Measurements from ENCODE around the gene GASK1A. TPM values are rescaled to one million over a fixed set of nuclear protein-coding genes. Genes with fewer than 3 reads are reported as not detected.

Gene GASK1A
- total RNA-seq, 1 experiment from 2014 or later: 1.9 TPM

DNA sequence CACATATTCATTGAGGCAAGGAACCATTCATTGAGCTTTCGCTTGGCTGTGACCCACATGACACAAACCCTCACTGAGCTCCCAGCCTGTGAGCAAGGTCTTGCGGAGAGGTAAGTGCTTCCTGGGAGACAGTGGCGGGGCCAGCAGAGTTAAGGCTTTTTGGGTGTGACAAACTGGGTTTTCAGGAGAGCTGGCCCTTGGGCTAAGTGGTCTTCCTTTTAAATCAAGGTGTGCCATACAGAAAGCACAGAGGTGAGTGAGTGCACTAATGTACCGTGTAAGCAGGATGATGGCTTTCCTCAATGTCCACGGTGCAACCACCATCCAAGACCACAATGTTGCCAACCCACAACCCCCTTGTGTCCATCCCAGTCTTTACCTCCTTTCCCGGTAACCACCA is 98.2 kb downstream of the GASK1A start:
- H3K36me3 ChIP-seq (ENCODE audit: low read depth, low read length): peaks cover 22% of the 10 kb centered on the region
- H3K9me3 ChIP-seq (ENCODE audit: low read length): no peaks in the 10 kb centered on the region
- H3K79me2 ChIP-seq (ENCODE audit: low read length): no peaks in the 10 kb centered on the region
- H3K4me2 ChIP-seq (ENCODE audit: low read length): no peak overlapping the region
- no peaks in the 10 kb centered on the region for H3K27me3 ChIP-seq (ENCODE audit: low read length)
- no peak overlapping the region for H2AFZ ChIP-seq (ENCODE audit: low read length)
- ChIA-PET CTCF (no interaction called here), POLR2A (ENCODE audit: unreplicated experiment) (no interaction called here)
- H3K27ac ChIP-seq (ENCODE audit: low read length): no peak overlapping the region
- H3K4me1 ChIP-seq (ENCODE audit: insufficient read depth, low read length): no peaks in the 10 kb centered on the region
- no peak overlapping the region for H3K4me3 ChIP-seq (ENCODE audit: low read length)
- DNase-seq: no peak
- no peaks in the 10 kb centered on the region for H3F3A ChIP-seq (ENCODE audit: low read length, unreplicated experiment)
- H3K9ac ChIP-seq (ENCODE audit: low read length): no peak overlapping the region
- no peaks in the 10 kb centered on the region for H4K20me1 ChIP-seq (ENCODE audit: low read length)
- no peak for ATAC-seq
- H3K9me2 ChIP-seq (replicated peaks; ENCODE audit: low read length): no peaks in the 10 kb centered on the region
- TF ChIP-seq EZH2 (IDR thresholded peaks at IDR 0.05; ENCODE audit: low read length, unreplicated experiment) (no peak), EZH2phosphoT487 (IDR thresholded peaks at IDR 0.05; ENCODE audit: borderline replicate concordance, low read length) (no peak)
- TF ChIP-seq, protein P1, sequence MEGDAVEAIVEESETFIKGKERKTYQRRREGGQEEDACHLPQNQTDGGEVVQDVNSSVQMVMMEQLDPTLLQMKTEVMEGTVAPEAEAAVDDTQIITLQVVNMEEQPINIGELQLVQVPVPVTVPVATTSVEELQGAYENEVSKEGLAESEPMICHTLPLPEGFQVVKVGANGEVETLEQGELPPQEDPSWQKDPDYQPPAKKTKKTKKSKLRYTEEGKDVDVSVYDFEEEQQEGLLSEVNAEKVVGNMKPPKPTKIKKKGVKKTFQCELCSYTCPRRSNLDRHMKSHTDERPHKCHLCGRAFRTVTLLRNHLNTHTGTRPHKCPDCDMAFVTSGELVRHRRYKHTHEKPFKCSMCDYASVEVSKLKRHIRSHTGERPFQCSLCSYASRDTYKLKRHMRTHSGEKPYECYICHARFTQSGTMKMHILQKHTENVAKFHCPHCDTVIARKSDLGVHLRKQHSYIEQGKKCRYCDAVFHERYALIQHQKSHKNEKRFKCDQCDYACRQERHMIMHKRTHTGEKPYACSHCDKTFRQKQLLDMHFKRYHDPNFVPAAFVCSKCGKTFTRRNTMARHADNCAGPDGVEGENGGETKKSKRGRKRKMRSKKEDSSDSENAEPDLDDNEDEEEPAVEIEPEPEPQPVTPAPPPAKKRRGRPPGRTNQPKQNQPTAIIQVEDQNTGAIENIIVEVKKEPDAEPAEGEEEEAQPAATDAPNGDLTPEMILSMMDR (conservative IDR thresholded peaks at IDR 0.05; ENCODE audit: low read depth, low read length): no peak
- BruUV-seq (replicated peaks): no TSS peak
- intact Hi-C loops (cut with micrococcal nuclease): no loop called here

- H3K9ac ChIP-seq (ENCODE audit: low read length): no peak overlapping the region
- H3F3A ChIP-seq (ENCODE audit: low read length, unreplicated experiment): no peaks in the 10 kb centered on the region
- intact Hi-C loops (cut with micrococcal nuclease): no loop called here
- DNase-seq: no peak
- no peaks in the 10 kb centered on the region for H3K27me3 ChIP-seq (ENCODE audit: low read length)
- H3K27ac ChIP-seq (ENCODE audit: low read length): no peak overlapping the region
- H3K4me3 ChIP-seq (ENCODE audit: low read length): no peak overlapping the region
- no peak overlapping the region for H3K4me2 ChIP-seq (ENCODE audit: low read length)
- ChIA-PET POLR2A (ENCODE audit: unreplicated experiment) (no interaction called here), CTCF (no interaction called here)
- no peak overlapping the region for H2AFZ ChIP-seq (ENCODE audit: low read length)
- no peaks in the 10 kb centered on the region for H3K79me2 ChIP-seq (ENCODE audit: low read length)
- no peaks in the 10 kb centered on the region for H3K4me1 ChIP-seq (ENCODE audit: insufficient read depth, low read length)
- no TSS peak for BruUV-seq (replicated peaks)
- no peaks in the 10 kb centered on the region for H4K20me1 ChIP-seq (ENCODE audit: low read length)
- no peak for ATAC-seq
- TF ChIP-seq EZH2 (IDR thresholded peaks at IDR 0.05; ENCODE audit: low read length, unreplicated experiment): no peak
- TF ChIP-seq, protein P1 (conservative IDR thresholded peaks at IDR 0.05; ENCODE audit: low read depth, low read length): no peak
- no peak for TF ChIP-seq EZH2phosphoT487 (IDR thresholded peaks at IDR 0.05; ENCODE audit: borderline replicate concordance, low read length)
- H3K9me2 ChIP-seq (replicated peaks; ENCODE audit: low read length): no peaks in the 10 kb centered on the region
- no peaks in the 10 kb centered on the region for H3K9me3 ChIP-seq (ENCODE audit: low read length)
- peaks cover 22% of the 10 kb centered on the region for H3K36me3 ChIP-seq (ENCODE audit: low read depth, low read length)
Measured at GRCh38 chr3:43077707-43078106, 98.6 kb downstream of the GASK1A start.

DNA sequence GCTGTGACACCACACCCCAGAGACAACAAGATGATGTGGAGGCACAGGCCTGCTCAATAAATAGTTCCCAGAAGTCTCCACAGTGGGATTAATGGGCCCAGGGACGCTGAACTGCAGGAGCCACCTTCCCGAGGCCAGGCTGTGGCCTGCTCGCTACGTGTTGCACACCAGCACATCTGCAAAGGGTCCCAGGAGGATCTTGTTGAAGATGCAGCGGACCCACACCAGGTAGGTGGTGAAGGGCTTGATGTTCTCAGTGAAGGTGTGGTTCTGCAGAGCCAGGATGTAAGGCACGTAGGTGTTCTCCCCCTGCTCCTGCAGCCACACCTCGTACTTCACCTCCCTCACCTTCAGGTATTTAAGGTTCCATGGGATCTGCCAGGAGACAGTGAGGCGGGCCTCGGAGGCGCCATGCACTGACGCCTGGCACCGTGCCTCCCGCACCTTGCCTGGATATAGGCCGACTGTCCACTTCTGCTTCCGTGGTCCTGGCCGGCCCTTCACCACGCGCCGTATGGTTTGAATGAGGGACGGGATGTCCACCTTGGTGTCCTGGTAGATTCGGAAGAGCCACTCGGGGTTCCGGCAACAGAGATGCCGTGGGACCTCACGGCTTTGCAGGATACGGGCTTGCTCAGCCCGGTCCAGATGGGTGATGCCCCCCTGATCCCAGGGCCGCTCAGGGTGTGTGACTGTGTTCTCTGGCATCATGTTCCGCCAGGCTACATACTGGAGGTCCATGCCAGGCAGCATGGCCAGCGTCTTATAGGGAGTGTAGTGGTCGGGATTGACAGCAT is 100.6 kb downstream of the GASK1A start:
- CTCF ChIA-PET: no interaction called here
- Histone ChIP-seq H3K27ac (ENCODE audit: low read length) (no peak overlapping the region), H3K9me3 (ENCODE audit: low read length) (no peaks in the 10 kb centered on the region), H3K4me1 (ENCODE audit: insufficient read depth, low read length) (no peaks in the 10 kb centered on the region), H3K9me2 (replicated peaks; ENCODE audit: low read length) (no peaks in the 10 kb centered on the region), H3K4me2 (ENCODE audit: low read length) (no peak overlapping the region), H4K20me1 (ENCODE audit: low read length) (no peaks in the 10 kb centered on the region), H3K36me3 (ENCODE audit: low read depth, low read length) (peaks cover 22% of the 10 kb centered on the region), H3K9ac (ENCODE audit: low read length) (no peak overlapping the region), H3K79me2 (ENCODE audit: low read length) (no peaks in the 10 kb centered on the region), H3F3A (ENCODE audit: low read length, unreplicated experiment) (no peaks in the 10 kb centered on the region), H3K4me3 (ENCODE audit: low read length) (no peak overlapping the region), H3K27me3 (ENCODE audit: low read length) (no peaks in the 10 kb centered on the region), H2AFZ (ENCODE audit: low read length) (no peak overlapping the region)
- no TSS peak for BruUV-seq (replicated peaks)
- ATAC-seq: no peak
- POLR2A ChIA-PET (ENCODE audit: unreplicated experiment): no interaction called here
- TF ChIP-seq, protein P1 (conservative IDR thresholded peaks at IDR 0.05; ENCODE audit: low read depth, low read length): no peak
- TF ChIP-seq EZH2 (IDR thresholded peaks at IDR 0.05; ENCODE audit: low read length, unreplicated experiment): no peak
- TF ChIP-seq EZH2phosphoT487 (IDR thresholded peaks at IDR 0.05; ENCODE audit: borderline replicate concordance, low read length): no peak
- no peak for DNase-seq
- intact Hi-C loops (cut with micrococcal nuclease): no loop called here
